GM13976 (cell line): ENCODE measurements around the gene E2F8.

Experiments
- DNase-seq: peaks from one replicate; pipeline ENCODE4 v3.0.0; 2012; ENCODE audit warnings: low spot score
- CTCF ChIP-seq: IDR thresholded peaks from 2 replicates; pipeline ENCODE4 v1.5.1; 2012; ENCODE audit warnings: borderline replicate concordance, mild to moderate bottlenecking; ENCODE audit not compliant: insufficient read depth; ENCODE audit errors: extremely low read depth, missing control alignments, control extremely low read depth
- in situ Hi-C: fragments of 300-500 bp; cut with MboI; formaldehyde crosslinking; loops from one replicate; pipeline ENCODE4 v1.12.0; 2022; ENCODE audit warnings: low sequenced_read_pairs, mixed read lengths, inconsistent platforms; ENCODE audit not compliant: unreplicated experiment

Gene E2F8

GRCh38 chr11:19237381-19237780 lies 3.4 kb downstream of the E2F8 start:
- in situ Hi-C loops = no loop called here
- DNase-seq = no peak
- TF ChIP-seq CTCF = no peak

DNA sequence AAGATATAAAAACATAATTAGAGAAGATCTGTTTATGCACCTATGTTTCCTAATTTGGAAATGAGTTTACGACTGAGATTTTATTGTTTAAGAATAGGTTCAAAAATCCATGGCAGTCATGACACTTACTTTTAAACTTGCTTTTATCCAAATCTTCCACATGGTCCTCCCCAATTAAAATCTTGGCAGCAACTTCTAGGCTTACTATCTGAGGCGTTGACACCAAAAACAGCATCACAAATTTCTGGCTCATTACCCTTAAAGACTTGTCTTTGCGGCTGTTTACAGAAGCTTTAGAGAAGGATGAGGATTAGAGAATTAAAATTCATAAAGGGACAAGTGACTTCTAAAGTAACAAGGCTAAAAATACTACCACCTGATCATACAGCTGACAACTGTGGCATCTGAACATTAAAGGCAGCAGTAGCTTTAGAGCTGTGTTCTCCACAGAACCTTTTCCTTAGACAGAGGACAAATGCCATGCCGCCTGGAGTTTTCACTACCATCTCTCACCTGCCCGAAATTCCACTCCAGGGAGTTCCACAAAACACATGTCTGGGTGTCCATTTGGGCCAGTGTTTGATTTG lies 6.4 kb downstream of the E2F8 start:
- in situ Hi-C loops = no loop called here
- DNase-seq = no peak
- TF ChIP-seq CTCF = no peak

DNA sequence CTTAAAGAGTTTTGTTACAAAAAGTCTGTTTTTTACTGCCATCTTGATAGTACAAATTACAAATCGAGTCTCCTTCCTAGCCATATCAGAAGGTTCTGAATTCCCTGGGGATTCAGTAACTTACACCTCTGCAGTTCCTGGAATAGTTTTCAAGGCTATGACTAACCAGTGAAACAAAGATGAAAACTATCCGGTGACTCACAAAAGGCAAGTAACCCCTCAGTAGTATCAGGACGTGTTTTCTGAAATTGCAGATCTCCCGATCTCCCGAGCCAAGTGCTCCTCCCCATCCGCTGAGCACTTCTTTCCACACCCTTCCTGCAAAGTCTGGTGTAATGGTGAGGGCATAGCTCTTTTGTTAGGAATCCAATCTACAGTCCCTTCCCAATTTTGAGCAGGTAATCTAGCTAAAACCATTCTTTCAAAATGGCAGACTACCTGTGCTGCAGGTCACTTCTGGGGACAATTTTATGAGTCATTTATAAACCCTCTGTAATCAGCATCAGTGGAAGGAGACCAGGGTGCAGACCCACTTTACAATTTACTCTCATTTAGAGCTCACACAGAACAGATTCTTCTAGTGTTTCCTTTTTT lies 7.7 kb downstream of the E2F8 start:
- DNase-seq = no peak
- no peak for TF ChIP-seq CTCF
- in situ Hi-C loops = no loop called here

DNA sequence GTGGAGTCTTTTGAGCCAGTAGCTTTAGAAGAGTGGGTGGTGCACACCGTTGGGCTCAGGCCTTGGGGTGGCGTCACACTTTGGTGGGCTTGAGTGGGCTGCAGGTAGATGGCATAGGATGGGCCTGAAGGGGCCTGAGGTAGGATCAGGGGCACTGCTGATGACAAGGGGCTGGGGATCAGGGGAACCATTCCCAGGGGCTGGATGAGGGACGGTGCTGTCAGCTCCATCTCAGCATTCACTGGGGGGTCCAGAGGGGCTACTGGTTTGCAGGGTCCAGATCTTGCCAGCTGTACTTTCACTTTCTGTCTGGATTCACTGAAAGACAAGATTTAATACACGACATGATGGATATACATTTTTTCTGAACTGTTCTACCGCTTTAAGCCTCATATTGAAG lies 11.1 kb downstream of the E2F8 start:
- no peak for DNase-seq
- in situ Hi-C loops = no loop called here
- TF ChIP-seq CTCF = no peak

DNA sequence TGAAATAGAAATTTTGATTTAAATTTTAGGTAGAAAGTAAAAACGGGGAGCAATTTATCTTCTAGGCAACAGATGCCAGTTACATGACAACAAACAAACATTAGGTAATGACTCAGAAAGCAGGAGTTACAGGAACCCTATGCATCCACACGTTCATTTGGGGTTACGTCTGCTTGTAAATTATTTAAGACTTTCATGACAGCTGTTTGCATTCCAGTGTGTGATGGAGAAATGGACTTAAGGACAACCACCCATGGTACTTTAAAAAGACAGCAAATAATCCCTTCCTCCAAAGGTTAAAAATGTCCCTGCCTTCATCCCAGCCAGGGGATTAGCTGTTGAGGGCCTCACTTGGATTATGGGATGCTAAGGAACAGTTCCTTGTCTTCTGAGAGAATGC lies 11.8 kb downstream of the E2F8 start:
- in situ Hi-C loops = no loop called here
- DNase-seq = no peak
- TF ChIP-seq CTCF = no peak

GRCh38 chr11:19226378-19227195 lies 14.2 kb downstream of the E2F8 start:
- no peak for DNase-seq
- TF ChIP-seq CTCF = no peak
- in situ Hi-C loops = no loop called here
